Keratinocyte (primary cell): ENCODE measurements around the gene PDILT. TPM values are rescaled to one million over a fixed set of nuclear protein-coding genes. Genes with fewer than 3 reads are reported as not detected.

Source experiments
- DNase-seq: peaks from one replicate; pipeline ENCODE4 v3.0.0-alpha.2; 2011; ENCODE audit warnings: low read depth, missing footprints, low spot score
- FAIRE-seq: peaks from 2 replicates; lab custom pipeline; 2011; peaks lifted over from hg19 to GRCh38; lab: Jason Lieb, UNC
- H2AFZ ChIP-seq: 2 replicates; pipeline ENCODE4 v1.6.0; 2012; ENCODE audit warnings: low read length, control low read depth, inconsistent platforms; ENCODE audit not compliant: control insufficient read depth
- H3K27ac ChIP-seq: 2 replicates; pipeline ENCODE4 v1.5.1; 2011; ENCODE audit warnings: low read length; ENCODE audit not compliant: control insufficient read depth, insufficient read depth
- H3K27me3 ChIP-seq: 3 replicates; pipeline ENCODE4 v1.6.0; 2011; ENCODE audit warnings: low read length; ENCODE audit not compliant: control insufficient read depth, insufficient read depth; ENCODE audit errors: extremely low read depth
- H3K36me3 ChIP-seq, 2 experiments: 2 replicates in 1 of 2; 3 replicates in 1 of 2; pipeline ENCODE4 v1.5.1; 2011; ENCODE audit warnings: low read length in 2 of 2, mild to moderate bottlenecking in 1 of 2; ENCODE audit not compliant: control insufficient read depth in 2 of 2, insufficient read depth in 2 of 2; ENCODE audit errors: extremely low read depth in 1 of 2
- H3K4me1 ChIP-seq: 3 replicates; pipeline ENCODE4 v1.5.1; 2011; ENCODE audit warnings: low read length; ENCODE audit not compliant: control insufficient read depth, insufficient read depth; ENCODE audit errors: extremely low read depth
- H3K4me2 ChIP-seq: 3 replicates; pipeline ENCODE4 v1.6.0; 2011; ENCODE audit warnings: low read depth, low read length; ENCODE audit not compliant: control insufficient read depth, insufficient read depth; ENCODE audit errors: extremely low read depth
- H3K4me3 ChIP-seq, 3 experiments: fragments of 200-600 bp in 1 of 3; sonication (generic) in 1 of 3; 2 replicates in 2 of 3; 3 replicates in 1 of 3; pipeline ENCODE4 v1.5.1; 2011 to 2016; ENCODE audit warnings: low read length in 3 of 3, mild to moderate bottlenecking in 3 of 3, control low read depth in 2 of 3, inconsistent platforms in 1 of 3, low read depth in 1 of 3, mixed read lengths in 1 of 3, mixed run types in 1 of 3, moderate library complexity in 1 of 3; ENCODE audit not compliant: control insufficient read depth in 2 of 3, insufficient read depth in 2 of 3; ENCODE audit errors: extremely low read depth in 1 of 3
- H3K79me2 ChIP-seq: 2 replicates; pipeline ENCODE4 v1.6.0; 2012; ENCODE audit warnings: low read length; ENCODE audit not compliant: control insufficient read depth, insufficient read depth
- H3K9ac ChIP-seq: 3 replicates; pipeline ENCODE4 v1.6.0; 2011; ENCODE audit warnings: low read length; ENCODE audit not compliant: control insufficient read depth, insufficient read depth; ENCODE audit errors: extremely low read depth
- H3K9me1 ChIP-seq: 3 replicates; pipeline ENCODE4 v1.6.0; 2011; ENCODE audit warnings: low read length; ENCODE audit not compliant: control insufficient read depth, insufficient read depth; ENCODE audit errors: extremely low read depth
- H3K9me3 ChIP-seq: 2 replicates; pipeline ENCODE4 v1.5.1; 2012; ENCODE audit warnings: low read depth, low read length; ENCODE audit not compliant: control insufficient read depth
- H4K20me1 ChIP-seq: 3 replicates; pipeline ENCODE4 v1.6.0; 2011; ENCODE audit warnings: low read length; ENCODE audit not compliant: control insufficient read depth, insufficient read depth; ENCODE audit errors: extremely low read depth
- CTCF ChIP-seq, 3 experiments: IDR thresholded peaks in 1 of 3; conservative IDR thresholded peaks in 1 of 3; optimal IDR thresholded peaks in 1 of 3; 2 replicates in 2 of 3; 3 replicates in 1 of 3; pipeline versions ENCODE3 to v1.5.1; 2011; ENCODE audit warnings: low read length in 3 of 3, mild to moderate bottlenecking in 3 of 3, moderate library complexity in 2 of 3, control low read depth in 1 of 3, inconsistent platforms in 1 of 3; ENCODE audit not compliant: insufficient read depth in 2 of 3; ENCODE audit errors: extremely low read depth in 1 of 3
- EZH2 ChIP-seq: IDR thresholded peaks from one replicate; pipeline ENCODE4 v1.6.1; 2012; ENCODE audit warnings: inconsistent platforms, mild to moderate bottlenecking, low read length, moderate library complexity
- dilution Hi-C: fragments of 300-500 bp; cut with MboI; formaldehyde crosslinking; loops from one replicate; pipeline ENCODE4 v1.7.0; 2020; ENCODE audit warnings: low sequenced_read_pairs; ENCODE audit not compliant: extremely low pct_ligation_motif_present
- polyA plus RNA-seq, 5 experiments: library from polyadenylated mRNA; depleted of rRNA in 3 of 5; stranded (reverse) in 3 of 5; stranded (forward) in 1 of 5; unstranded in 1 of 5; fragments of >200 nt; gene quantifications; 1 replicate in 1 of 5; 2 replicates in 3 of 5; 3 replicates in 1 of 5; pipeline versions ENCODE4 v1.2.1 to v1.2.3, GENCODE V29; 2011 to 2012; ENCODE audit warnings: missing spikeins in 2 of 5, low read depth in 1 of 5, low replicate concordance in 1 of 5

The PDILT gene
- polyA plus RNA-seq, 1 donor (not counting 4 experiments of a cell fraction or from before 2014, with no cell fraction given), result not detected

- Histone ChIP-seq H3K27ac (no peak overlapping the region), H3K9me1 (no peaks in the 10 kb centered on the region), H3K4me3 (no peak overlapping the region), H3K36me3 (no peaks in the 10 kb centered on the region), H3K4me1 (no peaks in the 10 kb centered on the region), H3K9ac (no peak overlapping the region), H3K27me3 (no peaks in the 10 kb centered on the region), H2AFZ (no peak overlapping the region), H3K4me2 (no peak overlapping the region), H3K79me2 (no peaks in the 10 kb centered on the region), H4K20me1 (no peaks in the 10 kb centered on the region), H3K9me3 (no peaks in the 10 kb centered on the region)
- DNase-seq, result no peak
- TF ChIP-seq EZH2, result no peak
- TF ChIP-seq CTCF (optimal IDR thresholded peaks at IDR 0.05 in 1 of 3, IDR thresholded peaks at IDR 0.05 in 1 of 3, conservative IDR thresholded peaks at IDR 0.05 in 1 of 3; ENCODE audit: extremely low read depth in 1 of 3, insufficient read depth in 2 of 3, low read length in 3 of 3), result no peak
- dilution Hi-C loops, result no loop called here
- FAIRE-seq, result no peak
Measured at GRCh38 chr16:20347666-20348364, 56.7 kb downstream of the PDILT start.

- Histone ChIP-seq H2AFZ (no peak overlapping the region), H3K79me2 (no peaks in the 10 kb centered on the region), H3K36me3 (no peaks in the 10 kb centered on the region), H3K9me3 (no peaks in the 10 kb centered on the region), H3K4me3 (no peak overlapping the region), H3K4me2 (no peak overlapping the region), H3K9me1 (no peaks in the 10 kb centered on the region), H3K4me1 (no peaks in the 10 kb centered on the region), H3K27me3 (no peaks in the 10 kb centered on the region), H3K9ac (no peak overlapping the region), H3K27ac (no peak overlapping the region), H4K20me1 (no peaks in the 10 kb centered on the region)
- dilution Hi-C loops, result no loop called here
- DNase-seq (no peak), FAIRE-seq (no peak)
- TF ChIP-seq CTCF (optimal IDR thresholded peaks at IDR 0.05 in 1 of 3, IDR thresholded peaks at IDR 0.05 in 1 of 3, conservative IDR thresholded peaks at IDR 0.05 in 1 of 3; ENCODE audit: extremely low read depth in 1 of 3, insufficient read depth in 2 of 3, low read length in 3 of 3), result no peak
- TF ChIP-seq EZH2, result no peak
Measured at GRCh38 chr16:20344611-20345010, 59.9 kb downstream of the PDILT start.
